ENCODE data around the gene NAXD. TPM values are rescaled to one million over a fixed set of nuclear protein-coding genes. Genes with fewer than 3 reads are reported as not detected.
A peak's percentile ranks its signal among the peaks of the same experiment; 100 is the strongest.

Gene NAXD
- total RNA-seq, 4 donors from 2014 or later = 20.4 to 25.8 (median 24.2) TPM

- ATAC-seq (ENCODE audit: low FRiP score) = no peak
- no peak for DNase-seq (ENCODE audit: low spot score)
- no peak for TF ChIP-seq CTCF (IDR thresholded peaks at IDR 0.05)
These were observed 28.6 kb downstream of the NAXD start for GRCh38 chr13:110643768-110644421.

GRCh38 chr13:110644892-110645521, 29.7 kb downstream of the NAXD start:
- ATAC-seq (ENCODE audit: low FRiP score) = peak; percentile 18
- DNase-seq (ENCODE audit: low spot score) = no peak
- no peak for TF ChIP-seq CTCF (IDR thresholded peaks at IDR 0.05)

DNA sequence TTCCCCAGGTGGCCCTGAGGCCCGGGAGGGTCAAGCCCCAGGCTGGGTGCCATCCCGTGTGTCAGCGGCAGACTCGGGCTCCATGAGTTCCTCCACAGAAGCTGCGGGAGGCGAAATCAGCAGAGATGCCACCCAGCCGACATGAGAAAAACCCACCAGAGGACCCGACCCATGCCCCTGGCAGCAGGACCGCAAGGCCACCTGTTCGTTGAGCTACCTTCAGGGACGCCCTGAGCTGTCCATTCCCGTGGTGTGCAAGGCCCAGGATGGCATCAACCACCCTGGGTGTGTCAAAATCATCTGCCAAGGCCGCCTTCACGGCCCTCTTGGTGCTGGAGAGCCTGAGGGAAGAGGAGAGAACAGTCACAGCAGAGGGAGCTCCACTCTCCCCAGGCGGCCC, 30.4 kb downstream of the NAXD start:
- TF ChIP-seq CTCF (IDR thresholded peaks at IDR 0.05) = no peak
- DNase-seq (ENCODE audit: low spot score) (no peak), ATAC-seq (ENCODE audit: low FRiP score) (no peak)

DNA sequence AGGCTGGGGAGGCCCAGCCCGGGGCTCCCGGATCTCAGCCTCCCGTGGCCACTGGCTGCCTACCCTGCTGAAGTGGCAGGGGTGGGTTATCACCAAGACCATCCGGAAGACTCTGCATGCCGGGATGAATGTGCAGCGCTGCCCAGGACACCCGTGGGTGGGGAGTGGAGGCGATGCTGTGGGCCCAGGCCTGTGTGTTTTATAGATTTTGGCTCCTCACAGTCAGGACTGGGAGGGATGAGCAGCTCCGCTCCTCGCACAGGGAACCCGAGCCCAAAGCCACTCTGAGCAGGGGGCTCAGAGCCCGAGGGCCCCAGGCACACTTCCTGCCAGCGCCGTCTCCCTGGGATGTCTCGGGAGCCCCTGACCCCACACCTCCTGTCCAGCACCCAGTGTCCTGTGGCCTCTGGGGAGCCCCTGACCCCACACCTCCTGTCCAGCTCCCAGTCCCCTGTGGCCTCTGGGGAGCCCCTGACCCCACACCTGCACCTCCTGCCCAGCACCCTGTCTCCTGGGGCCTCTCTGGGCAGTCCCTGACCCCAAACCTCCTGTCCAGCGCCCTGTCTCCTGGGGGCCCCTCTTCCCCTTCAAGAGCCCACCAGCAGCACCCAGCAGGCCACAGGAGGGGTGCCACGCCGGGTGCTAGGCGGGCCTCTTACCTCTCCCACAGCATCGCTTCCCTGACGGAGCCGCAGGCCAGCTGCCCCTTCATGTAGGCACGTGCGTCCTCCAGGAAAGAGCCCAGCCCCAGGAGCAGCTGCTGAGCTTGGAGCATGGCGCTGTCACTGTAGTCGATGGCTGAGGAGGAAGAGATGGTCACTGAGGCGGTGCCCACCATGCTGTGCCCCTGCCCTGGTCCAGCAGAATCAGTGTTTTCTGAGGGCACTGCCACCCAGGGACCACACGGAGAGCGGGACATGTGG, 31.4 kb downstream of the NAXD start:
- ATAC-seq (ENCODE audit: low FRiP score) (no peak), DNase-seq (ENCODE audit: low spot score) (no peak)
- no peak for TF ChIP-seq CTCF (IDR thresholded peaks at IDR 0.05)

DNA sequence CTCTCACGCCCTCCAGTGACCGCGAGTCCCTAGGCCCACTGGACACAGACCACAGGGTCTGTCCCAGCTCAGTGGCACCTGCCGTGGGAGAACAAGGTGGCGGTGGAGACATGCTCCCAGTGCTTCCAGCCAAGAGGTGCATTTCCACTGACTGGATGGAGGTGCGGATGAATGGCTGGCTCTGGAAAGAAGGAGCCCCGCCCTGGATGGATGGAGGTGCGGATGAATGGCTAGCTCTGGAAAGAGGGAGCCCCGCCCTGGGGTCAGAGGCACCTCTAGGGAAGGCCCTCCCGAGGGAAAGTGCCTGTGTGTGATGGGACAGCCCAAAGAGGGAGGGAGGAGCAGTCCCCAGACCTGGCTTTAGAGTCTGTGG, 32.0 kb downstream of the NAXD start:
- TF ChIP-seq CTCF (IDR thresholded peaks at IDR 0.05) = no peak
- ATAC-seq (ENCODE audit: low FRiP score) (no peak), DNase-seq (ENCODE audit: low spot score) (no peak)

GRCh38 chr13:110648146-110648819, 32.9 kb downstream of the NAXD start:
- DNase-seq (ENCODE audit: low spot score) (no peak), ATAC-seq (ENCODE audit: low FRiP score) (no peak)
- TF ChIP-seq CTCF (IDR thresholded peaks at IDR 0.05) = no peak

Data from omental fat pad (tissue), 4 donors.